ENCODE data around the gene CGGBP1.
"Not testable (repeated sequence)": the region's sequence is repeated elsewhere in the genome, so short reads cannot be mapped to it uniquely, and the experiment has no call there.

CGGBP1 gene

GRCh38 chr3:88036221-88036620 is 22.6 kb downstream of the CGGBP1 start:
- no peak for DNase-seq
- intact Hi-C loops (cut with DNase I), result no loop called here

GRCh38 chr3:88034491-88035275 is 24.1 kb downstream of the CGGBP1 start:
- intact Hi-C loops (cut with DNase I), result no loop called here
- no peak for DNase-seq

- DNase-seq, result no peak
- intact Hi-C loops (cut with DNase I), result no loop called here
These were observed 25.0 kb downstream of the CGGBP1 start for GRCh38 chr3:88033808-88034207.

GRCh38 chr3:88033079-88033478 is 25.7 kb downstream of the CGGBP1 start:
- intact Hi-C loops (cut with DNase I), result no loop called here

GRCh38 chr3:88032245-88032644 is 26.6 kb downstream of the CGGBP1 start:
- intact Hi-C loops (cut with DNase I), result no loop called here
- no peak for DNase-seq

More at GRCh38 chr3:88033079-88033478, 25.7 kb downstream of the CGGBP1 start:
- DNase-seq, result no peak

GRCh38 chr3:88031642-88032077 is 27.1 kb downstream of the CGGBP1 start:
- no peak for DNase-seq
- intact Hi-C loops (cut with DNase I), result no loop called here

GRCh38 chr3:88030210-88030609 is 28.6 kb downstream of the CGGBP1 start:
- intact Hi-C loops (cut with DNase I), result no loop called here
- DNase-seq, result no peak

GRCh38 chr3:88028876-88029275 is 29.9 kb downstream of the CGGBP1 start:
- intact Hi-C loops (cut with DNase I), result no loop called here
- no peak for DNase-seq

GRCh38 chr3:88025001-88025552 is 33.7 kb downstream of the CGGBP1 start:
- intact Hi-C loops (cut with DNase I), result no loop called here
- no peak for DNase-seq

- no peak for DNase-seq
- intact Hi-C loops (cut with DNase I), result no loop called here
These were observed 39.8 kb downstream of the CGGBP1 start for GRCh38 chr3:88019024-88019423.

- DNase-seq; intact Hi-C loops (cut with DNase I): not testable (repeated sequence)
These were observed 43.1 kb downstream of the CGGBP1 start for GRCh38 chr3:88015656-88016055.

- intact Hi-C loops (cut with DNase I), result no loop called here
- DNase-seq, result no peak
These were observed 45.2 kb downstream of the CGGBP1 start for GRCh38 chr3:88013592-88013991.

- intact Hi-C loops (cut with DNase I), result no loop called here
- DNase-seq, result no peak
These were observed 48.0 kb downstream of the CGGBP1 start for GRCh38 chr3:88010810-88011209.

GRCh38 chr3:88009066-88009465 is 49.7 kb downstream of the CGGBP1 start:
- intact Hi-C loops (cut with DNase I), result no loop called here
- no peak for DNase-seq

GRCh38 chr3:88005066-88005465 is 53.7 kb downstream of the CGGBP1 start:
- no peak for DNase-seq
- intact Hi-C loops (cut with DNase I), result loop anchor here (2.0 kb wide), 1 partner anchor 654 kb away; no protein-coding TSS in a partner anchor

- intact Hi-C loops (cut with DNase I), result loop anchor here (2.0 kb wide), 1 partner anchor 704 kb away; no protein-coding TSS in a partner anchor
- DNase-seq, result no peak
These were observed 55.6 kb downstream of the CGGBP1 start for GRCh38 chr3:88003115-88003755.

GRCh38 chr3:88002448-88002847 is 56.4 kb downstream of the CGGBP1 start:
- intact Hi-C loops (cut with DNase I), result loop anchor here (2.0 kb wide), 1 partner anchor 704 kb away; no protein-coding TSS in a partner anchor
- DNase-seq, result no peak

Measured in posterior cingulate gyrus (tissue), 11 donors.